ENCODE results near the gene CDKN1A. TPM values are rescaled to one million over a fixed set of nuclear protein-coding genes. Genes with fewer than 3 reads are reported as not detected.

Gene CDKN1A
- total RNA-seq, 1 experiment from 2014 or later, result 75.1 TPM

DNA sequence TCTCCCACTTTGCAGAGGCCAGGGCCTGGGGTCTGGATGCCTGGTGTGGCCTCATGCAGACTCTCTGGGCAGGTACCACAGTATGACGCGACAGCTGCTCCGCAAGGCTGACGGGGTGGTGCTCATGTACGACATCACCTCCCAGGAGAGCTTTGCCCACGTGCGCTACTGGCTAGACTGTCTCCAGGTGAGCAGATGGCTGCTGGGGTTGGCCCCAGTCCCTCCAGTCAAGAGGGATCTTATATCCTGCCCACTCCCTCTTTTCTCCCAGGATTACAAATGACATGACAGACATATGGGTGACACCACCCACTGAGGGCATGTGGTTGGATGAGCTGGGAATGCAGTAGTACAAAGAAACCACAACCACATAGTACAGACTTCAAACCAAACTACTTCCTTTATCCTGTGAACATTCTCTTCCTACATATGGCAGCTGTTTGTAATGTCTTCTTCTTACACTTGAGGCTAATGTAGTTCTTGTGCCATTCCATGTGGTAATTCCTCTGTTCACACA lies 49.0 kb downstream of the CDKN1A start (continued):
- TF ChIP-seq, protein P1, sequence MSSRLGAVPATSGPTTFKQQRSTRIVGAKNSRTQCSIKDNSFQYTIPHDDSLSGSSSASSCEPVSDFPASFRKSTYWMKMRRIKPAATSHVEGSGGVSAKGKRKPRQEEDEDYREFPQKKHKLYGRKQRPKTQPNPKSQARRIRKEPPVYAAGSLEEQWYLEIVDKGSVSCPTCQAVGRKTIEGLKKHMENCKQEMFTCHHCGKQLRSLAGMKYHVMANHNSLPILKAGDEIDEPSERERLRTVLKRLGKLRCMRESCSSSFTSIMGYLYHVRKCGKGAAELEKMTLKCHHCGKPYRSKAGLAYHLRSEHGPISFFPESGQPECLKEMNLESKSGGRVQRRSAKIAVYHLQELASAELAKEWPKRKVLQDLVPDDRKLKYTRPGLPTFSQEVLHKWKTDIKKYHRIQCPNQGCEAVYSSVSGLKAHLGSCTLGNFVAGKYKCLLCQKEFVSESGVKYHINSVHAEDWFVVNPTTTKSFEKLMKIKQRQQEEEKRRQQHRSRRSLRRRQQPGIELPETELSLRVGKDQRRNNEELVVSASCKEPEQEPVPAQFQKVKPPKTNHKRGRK (CRISPR knock-in tag; IDR thresholded peaks at IDR 0.05; ENCODE audit: borderline replicate concordance), result no peak
- TF ChIP-seq SMAD4 (CRISPR knock-in tag; IDR thresholded peaks at IDR 0.05) (no peak), GRHL2 (CRISPR knock-in tag; IDR thresholded peaks at IDR 0.05; ENCODE audit: insufficient replicate concordance, severe bottlenecking) (no peak)

DNA sequence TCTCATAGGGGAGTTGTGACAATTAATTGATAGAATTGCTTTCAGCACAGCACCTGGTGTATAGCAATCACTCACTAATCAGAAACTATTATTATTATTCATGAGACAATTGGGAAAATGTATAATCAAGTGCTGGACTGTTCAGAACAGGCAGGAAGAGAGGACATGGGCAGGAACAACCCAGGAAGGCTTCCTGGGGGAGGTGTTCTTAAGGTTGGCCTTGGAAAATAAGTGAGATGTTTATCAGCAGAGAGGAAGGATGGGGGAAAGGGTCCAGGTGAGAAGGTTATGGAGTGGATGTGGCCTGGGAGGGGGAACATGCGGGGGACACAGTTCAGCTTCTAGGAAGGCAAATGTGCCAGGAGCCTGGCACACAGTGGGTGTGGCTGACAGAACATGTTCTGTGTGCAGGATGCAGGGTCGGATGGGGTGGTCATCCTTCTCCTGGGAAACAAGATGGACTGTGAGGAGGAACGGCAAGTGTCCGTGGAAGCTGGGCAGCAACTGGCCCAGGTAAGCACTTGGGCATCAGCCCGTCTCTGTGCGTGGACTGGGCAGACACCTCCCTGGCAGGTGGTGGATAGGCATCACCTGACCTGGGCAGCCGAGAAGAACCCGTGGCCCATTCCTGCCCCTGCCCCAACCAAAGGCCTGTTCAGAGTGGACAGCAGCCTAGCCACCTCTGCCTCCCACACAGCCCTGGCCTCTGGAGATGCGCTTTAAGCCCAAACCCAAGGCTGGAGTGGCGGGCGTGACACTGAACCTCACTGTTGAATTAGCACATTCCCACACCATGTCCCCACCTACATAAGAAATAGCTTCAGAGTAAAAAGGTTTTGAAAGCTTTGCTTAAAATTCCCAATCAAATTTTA lies 50.0 kb downstream of the CDKN1A start:
- TF ChIP-seq ZBTB21 (CRISPR knock-in tag; IDR thresholded peaks at IDR 0.05; ENCODE audit: borderline replicate concordance) (no peak), GTF2I (CRISPR knock-in tag; conservative IDR thresholded peaks at IDR 0.05) (no peak), GABPB1 (CRISPR knock-in tag; IDR thresholded peaks at IDR 0.05) (no peak), NR2C2 (CRISPR knock-in tag; IDR thresholded peaks at IDR 0.05) (no peak), KAT7 (CRISPR knock-in tag; IDR thresholded peaks at IDR 0.05; ENCODE audit: borderline replicate concordance) (no peak), RORB (CRISPR knock-in tag; IDR thresholded peaks at IDR 0.05) (no peak), CREB1 (CRISPR knock-in tag; IDR thresholded peaks at IDR 0.05) (no peak), ATF1 (CRISPR knock-in tag; IDR thresholded peaks at IDR 0.05) (no peak), ZNF423 (CRISPR knock-in tag; IDR thresholded peaks at IDR 0.05) (no peak), JAZF1 (CRISPR knock-in tag; IDR thresholded peaks at IDR 0.05) (no peak), GRHL2 (CRISPR knock-in tag; IDR thresholded peaks at IDR 0.05; ENCODE audit: insufficient replicate concordance, severe bottlenecking) (no peak), NFATC4 (CRISPR knock-in tag; IDR thresholded peaks at IDR 0.05) (no peak)
- TF ChIP-seq, protein P2, sequence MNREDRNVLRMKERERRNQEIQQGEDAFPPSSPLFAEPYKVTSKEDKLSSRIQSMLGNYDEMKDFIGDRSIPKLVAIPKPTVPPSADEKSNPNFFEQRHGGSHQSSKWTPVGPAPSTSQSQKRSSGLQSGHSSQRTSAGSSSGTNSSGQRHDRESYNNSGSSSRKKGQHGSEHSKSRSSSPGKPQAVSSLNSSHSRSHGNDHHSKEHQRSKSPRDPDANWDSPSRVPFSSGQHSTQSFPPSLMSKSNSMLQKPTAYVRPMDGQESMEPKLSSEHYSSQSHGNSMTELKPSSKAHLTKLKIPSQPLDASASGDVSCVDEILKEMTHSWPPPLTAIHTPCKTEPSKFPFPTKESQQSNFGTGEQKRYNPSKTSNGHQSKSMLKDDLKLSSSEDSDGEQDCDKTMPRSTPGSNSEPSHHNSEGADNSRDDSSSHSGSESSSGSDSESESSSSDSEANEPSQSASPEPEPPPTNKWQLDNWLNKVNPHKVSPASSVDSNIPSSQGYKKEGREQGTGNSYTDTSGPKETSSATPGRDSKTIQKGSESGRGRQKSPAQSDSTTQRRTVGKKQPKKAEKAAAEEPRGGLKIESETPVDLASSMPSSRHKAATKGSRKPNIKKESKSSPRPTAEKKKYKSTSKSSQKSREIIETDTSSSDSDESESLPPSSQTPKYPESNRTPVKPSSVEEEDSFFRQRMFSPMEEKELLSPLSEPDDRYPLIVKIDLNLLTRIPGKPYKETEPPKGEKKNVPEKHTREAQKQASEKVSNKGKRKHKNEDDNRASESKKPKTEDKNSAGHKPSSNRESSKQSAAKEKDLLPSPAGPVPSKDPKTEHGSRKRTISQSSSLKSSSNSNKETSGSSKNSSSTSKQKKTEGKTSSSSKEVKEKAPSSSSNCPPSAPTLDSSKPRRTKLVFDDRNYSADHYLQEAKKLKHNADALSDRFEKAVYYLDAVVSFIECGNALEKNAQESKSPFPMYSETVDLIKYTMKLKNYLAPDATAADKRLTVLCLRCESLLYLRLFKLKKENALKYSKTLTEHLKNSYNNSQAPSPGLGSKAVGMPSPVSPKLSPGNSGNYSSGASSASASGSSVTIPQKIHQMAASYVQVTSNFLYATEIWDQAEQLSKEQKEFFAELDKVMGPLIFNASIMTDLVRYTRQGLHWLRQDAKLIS (CRISPR knock-in tag; IDR thresholded peaks at IDR 0.05; ENCODE audit: borderline replicate concordance), result no peak
- TF ChIP-seq, protein P3, sequence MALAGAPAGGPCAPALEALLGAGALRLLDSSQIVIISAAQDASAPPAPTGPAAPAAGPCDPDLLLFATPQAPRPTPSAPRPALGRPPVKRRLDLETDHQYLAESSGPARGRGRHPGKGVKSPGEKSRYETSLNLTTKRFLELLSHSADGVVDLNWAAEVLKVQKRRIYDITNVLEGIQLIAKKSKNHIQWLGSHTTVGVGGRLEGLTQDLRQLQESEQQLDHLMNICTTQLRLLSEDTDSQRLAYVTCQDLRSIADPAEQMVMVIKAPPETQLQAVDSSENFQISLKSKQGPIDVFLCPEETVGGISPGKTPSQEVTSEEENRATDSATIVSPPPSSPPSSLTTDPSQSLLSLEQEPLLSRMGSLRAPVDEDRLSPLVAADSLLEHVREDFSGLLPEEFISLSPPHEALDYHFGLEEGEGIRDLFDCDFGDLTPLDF (CRISPR knock-in tag; IDR thresholded peaks at IDR 0.05), result no peak
- TF ChIP-seq, protein P4, sequence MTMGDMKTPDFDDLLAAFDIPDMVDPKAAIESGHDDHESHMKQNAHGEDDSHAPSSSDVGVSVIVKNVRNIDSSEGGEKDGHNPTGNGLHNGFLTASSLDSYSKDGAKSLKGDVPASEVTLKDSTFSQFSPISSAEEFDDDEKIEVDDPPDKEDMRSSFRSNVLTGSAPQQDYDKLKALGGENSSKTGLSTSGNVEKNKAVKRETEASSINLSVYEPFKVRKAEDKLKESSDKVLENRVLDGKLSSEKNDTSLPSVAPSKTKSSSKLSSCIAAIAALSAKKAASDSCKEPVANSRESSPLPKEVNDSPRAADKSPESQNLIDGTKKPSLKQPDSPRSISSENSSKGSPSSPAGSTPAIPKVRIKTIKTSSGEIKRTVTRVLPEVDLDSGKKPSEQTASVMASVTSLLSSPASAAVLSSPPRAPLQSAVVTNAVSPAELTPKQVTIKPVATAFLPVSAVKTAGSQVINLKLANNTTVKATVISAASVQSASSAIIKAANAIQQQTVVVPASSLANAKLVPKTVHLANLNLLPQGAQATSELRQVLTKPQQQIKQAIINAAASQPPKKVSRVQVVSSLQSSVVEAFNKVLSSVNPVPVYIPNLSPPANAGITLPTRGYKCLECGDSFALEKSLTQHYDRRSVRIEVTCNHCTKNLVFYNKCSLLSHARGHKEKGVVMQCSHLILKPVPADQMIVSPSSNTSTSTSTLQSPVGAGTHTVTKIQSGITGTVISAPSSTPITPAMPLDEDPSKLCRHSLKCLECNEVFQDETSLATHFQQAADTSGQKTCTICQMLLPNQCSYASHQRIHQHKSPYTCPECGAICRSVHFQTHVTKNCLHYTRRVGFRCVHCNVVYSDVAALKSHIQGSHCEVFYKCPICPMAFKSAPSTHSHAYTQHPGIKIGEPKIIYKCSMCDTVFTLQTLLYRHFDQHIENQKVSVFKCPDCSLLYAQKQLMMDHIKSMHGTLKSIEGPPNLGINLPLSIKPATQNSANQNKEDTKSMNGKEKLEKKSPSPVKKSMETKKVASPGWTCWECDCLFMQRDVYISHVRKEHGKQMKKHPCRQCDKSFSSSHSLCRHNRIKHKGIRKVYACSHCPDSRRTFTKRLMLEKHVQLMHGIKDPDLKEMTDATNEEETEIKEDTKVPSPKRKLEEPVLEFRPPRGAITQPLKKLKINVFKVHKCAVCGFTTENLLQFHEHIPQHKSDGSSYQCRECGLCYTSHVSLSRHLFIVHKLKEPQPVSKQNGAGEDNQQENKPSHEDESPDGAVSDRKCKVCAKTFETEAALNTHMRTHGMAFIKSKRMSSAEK (CRISPR knock-in tag; IDR thresholded peaks at IDR 0.05; ENCODE audit: borderline replicate concordance), result no peak
- TF ChIP-seq, protein P5, sequence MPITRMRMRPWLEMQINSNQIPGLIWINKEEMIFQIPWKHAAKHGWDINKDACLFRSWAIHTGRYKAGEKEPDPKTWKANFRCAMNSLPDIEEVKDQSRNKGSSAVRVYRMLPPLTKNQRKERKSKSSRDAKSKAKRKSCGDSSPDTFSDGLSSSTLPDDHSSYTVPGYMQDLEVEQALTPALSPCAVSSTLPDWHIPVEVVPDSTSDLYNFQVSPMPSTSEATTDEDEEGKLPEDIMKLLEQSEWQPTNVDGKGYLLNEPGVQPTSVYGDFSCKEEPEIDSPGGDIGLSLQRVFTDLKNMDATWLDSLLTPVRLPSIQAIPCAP (CRISPR knock-in tag; IDR thresholded peaks at IDR 0.05), result no peak
- TF ChIP-seq, protein P6, sequence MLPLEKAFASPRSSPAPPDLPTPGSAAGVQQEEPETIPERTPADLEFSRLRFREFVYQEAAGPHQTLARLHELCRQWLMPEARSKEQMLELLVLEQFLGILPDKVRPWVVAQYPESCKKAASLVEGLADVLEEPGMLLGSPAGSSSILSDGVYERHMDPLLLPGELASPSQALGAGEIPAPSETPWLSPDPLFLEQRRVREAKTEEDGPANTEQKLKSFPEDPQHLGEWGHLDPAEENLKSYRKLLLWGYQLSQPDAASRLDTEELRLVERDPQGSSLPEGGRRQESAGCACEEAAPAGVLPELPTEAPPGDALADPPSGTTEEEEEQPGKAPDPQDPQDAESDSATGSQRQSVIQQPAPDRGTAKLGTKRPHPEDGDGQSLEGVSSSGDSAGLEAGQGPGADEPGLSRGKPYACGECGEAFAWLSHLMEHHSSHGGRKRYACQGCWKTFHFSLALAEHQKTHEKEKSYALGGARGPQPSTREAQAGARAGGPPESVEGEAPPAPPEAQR (CRISPR knock-in tag; IDR thresholded peaks at IDR 0.05), result no peak
- TF ChIP-seq, protein P7, sequence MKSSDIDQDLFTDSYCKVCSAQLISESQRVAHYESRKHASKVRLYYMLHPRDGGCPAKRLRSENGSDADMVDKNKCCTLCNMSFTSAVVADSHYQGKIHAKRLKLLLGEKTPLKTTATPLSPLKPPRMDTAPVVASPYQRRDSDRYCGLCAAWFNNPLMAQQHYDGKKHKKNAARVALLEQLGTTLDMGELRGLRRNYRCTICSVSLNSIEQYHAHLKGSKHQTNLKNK (CRISPR knock-in tag; IDR thresholded peaks at IDR 0.05), result no peak
- ATAC-seq (no peak), DNase-seq (ENCODE audit: low spot score) (no peak)
- ChIA-PET CTCF (interaction anchor here (1.2 to 1.6 kb wide), 2 partner anchors 54 to 114 kb away, joined by 3 to 6 read pairs; no protein-coding TSS in a partner anchor), POLR2A (no interaction called here)
- Mint-ChIP-seq H3K9me3 (no peaks in the 10 kb centered on the region), H3K27ac (no peak overlapping the region), H3K4me1 (peaks cover 13% of the 10 kb centered on the region), H3K36me3 (no peaks in the 10 kb centered on the region), H3K27me3 (ENCODE audit: low read depth) (peaks cover 2% of the 10 kb centered on the region; the same call in 1 of the 2 replicates), H3K4me3 (no peak overlapping the region)

Measured in WTC11 (cell line).